Neuron (in vitro differentiated cells): ENCODE results near the gene KIF14.
"Not testable (repeated sequence)": the region's sequence is repeated elsewhere in the genome, so short reads cannot be mapped to it uniquely, and the experiment has no call there.

Experiments
- H2AFZ ChIP-seq: one replicate; pipeline ENCODE4 v1.6.1; 2013; ENCODE audit warnings: low read depth, mild to moderate bottlenecking, inconsistent platforms, low read length, moderate library complexity
- H3K27me3 ChIP-seq: one replicate; pipeline ENCODE4 v1.6.1; 2013; ENCODE audit warnings: low read length; ENCODE audit not compliant: insufficient read depth
- H3K36me3 ChIP-seq: one replicate; pipeline ENCODE4 v1.6.1; 2013; ENCODE audit warnings: low read length; ENCODE audit not compliant: insufficient read depth
- H3K4me1 ChIP-seq: one replicate; pipeline ENCODE4 v1.6.1; 2013; ENCODE audit warnings: low read length; ENCODE audit not compliant: insufficient read depth
- H3K4me3 ChIP-seq: 2 replicates; pipeline ENCODE4 v1.5.1; 2013; ENCODE audit warnings: mild to moderate bottlenecking, low read length, moderate library complexity
- H3K9me3 ChIP-seq: one replicate; pipeline ENCODE4 v1.6.1; 2013; ENCODE audit warnings: low read length

The KIF14 gene

GRCh38 chr1:200626853-200627534 is 6.4 kb upstream of the KIF14 start:
- Histone ChIP-seq H3K27me3 (no peaks in the 10 kb centered on the region), H3K4me1 (peaks cover 17% of the 10 kb centered on the region), H3K9me3 (no peaks in the 10 kb centered on the region), H3K4me3 (no peak overlapping the region), H2AFZ (no peak overlapping the region), H3K36me3 (no peaks in the 10 kb centered on the region)

- Histone ChIP-seq H3K36me3 (no peaks in the 10 kb centered on the region), H3K9me3 (no peaks in the 10 kb centered on the region), H3K4me1 (peaks cover 20% of the 10 kb centered on the region), H3K27me3 (no peaks in the 10 kb centered on the region), H2AFZ (no peak overlapping the region), H3K4me3 (no peak overlapping the region)
Observed at GRCh38 chr1:200625381-200625824, 4.9 kb upstream of the KIF14 start.

- H3K4me1 ChIP-seq, result peaks cover 17% of the 10 kb centered on the region
- no peaks in the 10 kb centered on the region for H3K36me3 ChIP-seq
- no peak overlapping the region for H3K4me3 ChIP-seq
- no peaks in the 10 kb centered on the region for H3K27me3 ChIP-seq
- no peak overlapping the region for H2AFZ ChIP-seq
- no peaks in the 10 kb centered on the region for H3K9me3 ChIP-seq
Observed at GRCh38 chr1:200624679-200625335, 4.3 kb upstream of the KIF14 start.

- H3K9me3 ChIP-seq, result no peaks in the 10 kb centered on the region
- H3K27me3 ChIP-seq, result no peaks in the 10 kb centered on the region
- H2AFZ ChIP-seq, result peak overlapping the region; percentile 95
- H3K4me3 ChIP-seq, result peak overlapping the region; percentile 90
- H3K36me3 ChIP-seq, result peaks cover 19% of the 10 kb centered on the region
- peaks cover 11% of the 10 kb centered on the region for H3K4me1 ChIP-seq
Observed at GRCh38 chr1:200619894-200620272, 668 bp downstream of the KIF14 start.

DNA sequence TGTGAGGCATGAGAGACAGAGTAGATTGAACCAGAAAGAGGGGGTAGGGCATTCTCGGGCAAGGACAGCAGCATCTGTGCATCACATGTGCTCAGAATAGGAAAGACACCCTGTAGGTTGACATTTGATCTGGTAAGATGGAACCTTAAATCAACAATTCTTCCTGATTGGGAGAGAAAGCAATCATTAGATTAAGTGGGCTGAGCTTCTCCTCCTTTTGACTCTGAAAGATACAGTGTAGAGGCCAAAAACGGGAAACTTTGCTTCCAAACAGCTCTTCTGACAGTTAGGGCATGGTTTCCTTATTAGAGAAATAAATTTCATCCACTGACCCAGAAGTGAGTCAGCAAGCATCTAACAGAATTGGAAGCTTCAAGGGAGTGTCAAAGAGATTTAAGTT is 9.7 kb downstream of the KIF14 start:
- peaks cover 53% of the 10 kb centered on the region for H3K36me3 ChIP-seq

DNA sequence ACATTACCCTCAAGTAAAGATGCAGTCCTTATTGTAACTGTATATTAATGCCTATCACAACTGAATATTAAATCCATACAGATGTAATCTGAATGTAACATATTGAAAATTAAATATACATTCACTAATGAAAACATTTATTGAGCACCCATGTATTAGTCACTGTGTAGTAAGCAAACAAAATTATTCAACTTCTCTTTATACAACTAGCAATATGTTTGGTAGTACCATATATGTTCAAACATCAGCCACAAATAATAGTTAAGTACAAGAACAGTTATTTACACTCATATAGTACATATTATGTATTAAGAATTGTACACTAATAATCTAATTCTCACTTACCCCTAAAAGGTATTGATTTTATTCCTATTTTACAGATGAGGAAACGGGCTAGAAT is 17.9 kb downstream of the KIF14 start:
- Histone ChIP-seq H2AFZ (no peak overlapping the region), H3K9me3 (no peaks in the 10 kb centered on the region), H3K36me3 (peaks cover 63% of the 10 kb centered on the region), H3K27me3 (no peaks in the 10 kb centered on the region), H3K4me3 (no peak overlapping the region), H3K4me1 (no peaks in the 10 kb centered on the region)

More for the DNA sequence above, 9.7 kb downstream of the KIF14 start:
- no peak overlapping the region for H3K4me3 ChIP-seq
- H3K27me3 ChIP-seq, result no peaks in the 10 kb centered on the region
- H2AFZ ChIP-seq, result no peak overlapping the region
- H3K9me3 ChIP-seq, result no peaks in the 10 kb centered on the region
- no peaks in the 10 kb centered on the region for H3K4me1 ChIP-seq

GRCh38 chr1:200590001-200590400 is 30.6 kb downstream of the KIF14 start:
- Histone ChIP-seq H3K9me3 (no peaks in the 10 kb centered on the region), H3K4me1 (no peaks in the 10 kb centered on the region), H3K36me3 (peaks cover 62% of the 10 kb centered on the region), H2AFZ (no peak overlapping the region), H3K27me3 (no peaks in the 10 kb centered on the region), H3K4me3 (no peak overlapping the region)

DNA sequence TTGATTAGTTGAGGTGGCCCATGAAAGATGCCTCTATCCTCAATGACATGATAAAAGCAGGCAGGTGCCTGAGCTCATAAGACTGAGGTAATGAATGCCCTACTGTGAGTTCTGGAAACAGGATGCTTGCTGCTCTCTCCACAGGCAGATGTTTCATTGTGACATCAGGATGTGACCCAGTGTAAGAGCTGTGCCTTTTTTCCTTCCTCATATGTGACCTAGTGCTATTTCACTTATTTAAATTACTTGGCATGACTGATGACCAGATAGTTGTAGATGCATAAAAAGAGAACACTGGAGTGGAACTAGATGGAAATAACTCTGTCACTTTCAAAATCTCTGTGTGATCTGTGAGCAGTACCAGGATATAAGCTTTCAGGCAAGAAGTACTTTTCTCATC is 31.9 kb downstream of the KIF14 start:
- Histone ChIP-seq H3K4me1 (no peaks in the 10 kb centered on the region), H3K36me3 (peaks cover 62% of the 10 kb centered on the region), H2AFZ (no peak overlapping the region), H3K4me3 (no peak overlapping the region), H3K27me3 (no peaks in the 10 kb centered on the region), H3K9me3 (no peaks in the 10 kb centered on the region)

DNA sequence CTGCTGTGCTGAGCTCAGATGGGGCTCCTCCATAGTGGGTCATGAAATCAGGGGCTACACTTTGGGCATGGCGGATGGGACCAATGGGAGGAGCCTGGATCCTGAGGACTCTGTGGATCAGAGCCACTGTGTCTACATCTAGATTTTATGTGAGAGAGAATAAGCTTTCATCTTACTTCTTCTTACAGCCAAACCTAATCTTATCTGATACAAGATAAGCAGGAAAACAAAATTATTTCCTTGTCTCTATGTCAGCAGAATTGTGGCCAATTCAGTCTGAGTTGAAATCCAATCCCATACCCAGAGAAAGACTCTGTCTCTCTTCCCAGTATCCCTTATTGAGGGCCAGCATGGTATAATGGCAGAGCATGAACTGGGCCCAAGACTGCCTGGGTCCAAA is 56.2 kb downstream of the KIF14 start:
- H3K4me3 ChIP-seq, result no peak overlapping the region
- no peaks in the 10 kb centered on the region for H3K27me3 ChIP-seq
- no peak overlapping the region for H2AFZ ChIP-seq
- peaks cover 4% of the 10 kb centered on the region for H3K4me1 ChIP-seq
- H3K9me3 ChIP-seq, result peaks cover under 1% of the 10 kb centered on the region
- H3K36me3 ChIP-seq, result peaks cover 28% of the 10 kb centered on the region

DNA sequence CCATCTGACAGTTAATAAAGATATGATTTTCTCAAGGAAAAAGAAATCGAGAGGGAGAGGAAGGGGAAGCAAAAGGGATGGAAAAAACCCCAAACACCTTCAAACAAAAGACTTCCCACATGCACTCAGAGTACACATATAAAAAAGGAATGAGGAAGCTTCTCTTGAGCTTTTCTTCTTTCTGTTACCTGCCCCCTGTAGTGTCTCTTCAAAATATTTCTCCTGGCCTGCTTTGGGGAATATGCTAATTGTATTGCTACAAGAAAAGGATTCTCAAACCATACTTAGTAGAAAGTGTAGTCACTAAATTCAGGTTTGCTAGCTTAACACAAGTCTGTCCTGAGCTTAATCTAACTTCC is 58.7 kb downstream of the KIF14 start:
- Histone ChIP-seq H3K36me3 (peaks cover 29% of the 10 kb centered on the region), H3K4me1 (peaks cover 4% of the 10 kb centered on the region), H3K9me3 (no peaks in the 10 kb centered on the region), H2AFZ (no peak overlapping the region), H3K4me3 (no peak overlapping the region), H3K27me3 (no peaks in the 10 kb centered on the region)

DNA sequence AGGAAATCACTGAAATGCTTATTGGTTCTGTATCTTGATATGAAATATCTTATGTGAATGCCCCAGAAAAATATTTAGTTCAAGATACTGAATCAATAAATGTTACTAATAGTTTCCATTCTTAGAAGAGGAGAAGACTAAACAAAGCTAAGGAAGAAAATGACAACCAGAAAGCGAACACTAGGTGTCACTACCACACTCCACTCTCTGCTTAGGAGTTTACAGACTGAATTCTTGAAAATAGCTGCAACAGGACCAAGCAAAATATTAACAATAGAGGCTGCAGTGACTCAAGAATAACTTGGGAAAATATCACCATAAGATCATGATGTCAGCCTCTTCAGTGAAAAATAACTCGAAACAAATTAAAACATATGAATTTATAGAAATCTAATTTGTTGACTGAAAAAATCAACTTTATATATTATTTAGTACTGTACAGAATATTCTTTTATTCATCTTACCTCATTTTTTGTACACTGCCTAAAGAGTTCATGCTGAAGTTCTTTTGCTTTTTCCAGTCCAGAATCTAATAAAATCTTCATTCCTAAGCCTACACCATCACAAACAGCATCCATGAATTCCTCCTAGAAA is 61.6 kb downstream of the KIF14 start:
- Histone ChIP-seq H3K27me3 (no peaks in the 10 kb centered on the region), H3K4me1 (peaks cover 4% of the 10 kb centered on the region), H3K36me3 (peaks cover 14% of the 10 kb centered on the region), H3K4me3 (no peak overlapping the region), H2AFZ (no peak overlapping the region), H3K9me3 (no peaks in the 10 kb centered on the region)

DNA sequence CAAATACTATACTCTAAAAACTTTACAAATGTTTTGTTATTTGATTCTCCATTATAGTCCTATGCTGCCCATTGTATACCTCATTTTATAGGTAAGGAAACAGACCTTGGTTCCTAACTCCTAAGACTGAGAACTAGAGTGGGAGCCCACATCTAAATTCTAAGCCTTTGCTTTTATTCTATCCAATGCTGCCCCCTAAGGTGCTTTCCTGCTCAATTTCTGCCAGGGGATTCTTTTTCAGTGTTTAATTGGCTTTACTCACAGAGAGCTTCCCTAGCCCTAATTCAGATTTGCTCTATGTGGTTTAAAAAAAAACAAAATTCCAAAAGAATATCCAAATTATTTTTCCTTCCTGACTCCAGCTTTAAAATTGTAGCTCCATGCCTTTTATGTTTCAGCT is 64.5 kb downstream of the KIF14 start:
- Histone ChIP-seq H3K4me1 (no peaks in the 10 kb centered on the region), H3K36me3 (peaks cover 20% of the 10 kb centered on the region), H3K27me3 (no peaks in the 10 kb centered on the region), H3K9me3 (no peaks in the 10 kb centered on the region), H3K4me3 (no peak overlapping the region), H2AFZ (no peak overlapping the region)

GRCh38 chr1:200552737-200553136 is 67.8 kb downstream of the KIF14 start:
- H3K4me1 ChIP-seq, H3K27me3 ChIP-seq, H3K4me3 ChIP-seq, H3K9me3 ChIP-seq, H2AFZ ChIP-seq: not testable (repeated sequence)
- H3K36me3 ChIP-seq, result peaks cover 13% of the 10 kb centered on the region
